Stimulated activated naive CD8-positive, alpha-beta T cell treated with anti-CD3 and anti-CD28 coated beads, Interleukin-15, amount 100 ng/mL, for 72 hours (primary cell): ENCODE results near the gene RPS15.
A peak's percentile ranks its signal among the peaks of the same experiment; 100 is the strongest.
"Not testable (repeated sequence)": the region's sequence is repeated elsewhere in the genome, so short reads cannot be mapped to it uniquely, and the experiment has no call there.

ENCODE experiments used
- ATAC-seq: fragments of 150-1000 bp; cut with Tn5 transposase; 2 replicates; pipeline ENCODE4 v1.10.0; 2021; ENCODE audit warnings: mild to moderate bottlenecking, moderate library complexity
- DNase-seq, 2 donors: peaks; one replicate each; pipeline ENCODE4 v3.0.0; 2021 to 2022
- H3K27ac Mint-ChIP-seq, 2 donors: one replicate each; pipeline ENCODE4 v1.8.0; 2022; ENCODE audit warnings: mild to moderate bottlenecking in 2 of 2, mixed read lengths in 2 of 2, moderate library complexity in 2 of 2
- H3K27me3 Mint-ChIP-seq: one replicate; pipeline ENCODE4 v1.8.0; 2022; ENCODE audit warnings: mixed read lengths
- H3K4me1 Mint-ChIP-seq: one replicate; pipeline ENCODE4 v1.8.0; 2022; ENCODE audit warnings: mild to moderate bottlenecking, mixed read lengths
- H3K4me3 Mint-ChIP-seq, 2 donors: one replicate each; pipeline ENCODE4 v1.8.0; 2022; ENCODE audit warnings: mild to moderate bottlenecking in 2 of 2, mixed read lengths in 2 of 2, moderate library complexity in 1 of 2
- H3K9me3 Mint-ChIP-seq, 2 donors: one replicate each; pipeline ENCODE4 v1.8.0; 2022; ENCODE audit warnings: mixed read lengths in 2 of 2

Gene RPS15

DNA sequence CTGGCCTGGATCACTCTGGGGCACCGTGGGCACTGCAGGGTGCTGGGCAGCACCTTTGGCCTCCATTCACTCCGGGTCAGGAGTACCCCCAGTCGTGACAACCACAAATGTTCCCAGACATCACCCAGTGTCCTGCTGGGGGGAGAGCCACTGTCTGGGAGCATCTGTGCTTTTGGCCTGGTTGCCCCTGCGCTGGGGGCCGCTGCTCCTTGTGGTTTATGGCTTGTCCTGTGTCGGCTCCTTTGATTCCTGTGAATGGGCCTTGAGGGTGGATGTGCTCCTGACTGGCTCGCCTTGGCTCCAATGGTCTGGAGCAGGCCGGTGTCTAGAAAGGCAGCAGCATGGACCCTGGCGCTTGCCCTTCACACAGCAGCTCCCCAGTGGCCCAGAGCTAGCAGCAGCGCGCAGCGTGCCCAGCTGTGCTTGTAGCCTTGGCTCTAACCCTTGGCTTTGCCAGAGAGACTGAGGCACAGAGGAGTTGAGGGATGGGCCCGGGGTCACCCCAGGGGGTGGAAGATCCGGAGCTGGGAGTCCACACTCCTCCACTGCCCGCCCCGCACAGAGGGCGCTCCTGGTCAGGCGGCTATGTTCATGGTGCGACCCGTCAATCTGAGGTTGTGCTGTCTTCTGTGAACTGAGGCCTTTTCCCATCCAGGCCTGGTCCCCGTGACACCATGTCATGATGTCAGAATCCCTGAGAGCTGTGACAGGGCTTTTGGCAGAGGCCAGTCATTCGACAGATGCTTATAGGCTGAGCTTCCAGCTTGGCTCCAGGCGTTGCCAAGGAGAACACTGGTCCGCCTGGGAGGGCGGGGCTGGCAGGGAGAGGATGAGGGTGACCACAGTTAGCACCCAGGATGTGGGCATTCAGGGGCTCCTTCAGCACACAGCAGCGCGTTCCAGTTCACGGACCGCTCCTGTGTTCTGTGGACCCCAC, 26.7 kb upstream of the RPS15 start:
- Mint-ChIP-seq H3K27me3 (no peaks in the 10 kb centered on the region), H3K9me3 (no peaks in the 10 kb centered on the region), H3K27ac (peak overlapping the region; percentile 84 to 94), H3K4me3 (peak overlapping the region; percentile 95 to 97), H3K4me1 (peaks cover 79% of the 10 kb centered on the region)
- DNase-seq (peak in 1 of 2 donors; percentile 50), ATAC-seq (peak; percentile 23)

DNA sequence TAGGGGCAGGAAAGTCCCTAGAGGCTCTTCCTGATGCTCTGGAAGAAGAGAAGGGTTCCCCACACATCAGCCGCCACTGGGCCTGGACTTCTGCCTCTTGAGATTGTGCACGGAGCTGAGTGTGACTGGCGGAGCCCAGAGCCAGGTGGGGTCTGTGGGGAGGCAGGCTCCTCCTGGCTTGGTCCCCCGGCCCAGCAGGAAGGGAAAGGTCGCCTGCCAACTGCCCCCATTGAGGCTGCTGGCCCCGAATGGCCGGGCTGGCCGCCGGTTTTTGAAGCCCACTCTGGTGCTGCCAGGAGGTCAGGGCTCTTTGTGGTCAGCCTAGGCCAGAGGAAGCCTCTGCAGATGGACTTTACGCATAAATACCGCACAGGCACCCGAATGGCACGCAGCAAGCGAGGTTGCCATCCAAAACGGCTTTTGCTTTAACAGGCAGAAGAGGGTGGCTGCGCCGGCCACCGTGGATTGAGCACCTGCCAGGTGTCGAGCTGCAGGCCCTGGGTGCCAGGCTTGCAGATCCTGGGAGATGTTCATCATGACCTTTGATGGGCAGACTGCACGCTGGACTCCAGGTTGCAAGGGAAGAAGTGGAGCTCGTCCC, 25.8 kb upstream of the RPS15 start:
- no peaks in the 10 kb centered on the region for H3K9me3 Mint-ChIP-seq
- peak overlapping the region in 1 of 2 donors; percentile 42 for H3K27ac Mint-ChIP-seq
- H3K27me3 Mint-ChIP-seq: no peaks in the 10 kb centered on the region
- peak overlapping the region; percentile 69 to 70 for H3K4me3 Mint-ChIP-seq
- no peak for ATAC-seq
- DNase-seq: no peak
- peaks cover 84% of the 10 kb centered on the region for H3K4me1 Mint-ChIP-seq

DNA sequence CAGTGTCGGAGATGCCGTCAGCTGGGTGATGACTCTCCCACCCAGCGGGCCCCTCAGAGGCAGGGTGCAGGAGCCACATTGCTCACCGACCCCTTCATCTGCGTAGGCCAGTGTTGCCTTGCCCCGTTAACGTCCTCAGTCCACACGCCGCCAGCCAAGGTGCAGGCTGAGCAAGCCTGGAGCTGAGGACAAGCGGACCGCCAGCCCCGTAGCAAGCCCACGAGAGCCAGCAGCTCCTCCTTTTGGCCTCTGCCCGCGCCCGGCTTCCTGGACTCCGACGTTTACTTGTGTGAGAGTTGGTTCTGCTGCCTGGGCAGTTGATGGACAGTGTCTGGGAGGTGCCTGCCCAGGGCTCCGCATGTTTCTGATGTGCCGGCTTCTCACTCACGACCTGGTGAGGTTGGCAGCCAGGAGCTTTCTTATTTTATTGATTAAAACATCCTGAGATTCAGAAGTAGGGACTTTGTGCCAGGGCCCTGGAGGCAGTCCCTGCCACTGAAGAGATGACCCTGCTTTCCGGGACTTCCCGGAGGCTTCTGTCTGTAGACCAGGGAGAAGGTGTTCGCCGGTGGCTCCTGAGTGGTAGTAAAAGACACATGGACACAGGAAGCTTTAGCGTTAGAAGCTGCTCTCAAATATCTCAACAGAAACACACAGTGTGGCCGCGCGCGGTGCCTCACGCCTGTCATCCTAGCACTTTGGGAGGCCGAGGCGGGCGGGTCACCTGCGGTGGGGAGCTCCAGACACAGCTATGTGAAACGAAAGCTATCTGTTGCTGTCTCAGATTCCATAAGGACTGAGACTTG, 25.0 kb upstream of the RPS15 start:
- no peak for DNase-seq
- Mint-ChIP-seq H3K9me3 (no peaks in the 10 kb centered on the region), H3K27me3 (no peaks in the 10 kb centered on the region), H3K27ac (peak overlapping the region; percentile 42 to 86), H3K4me1 (peaks cover 88% of the 10 kb centered on the region), H3K4me3 (peak overlapping the region; percentile 22 to 36)
- no peak for ATAC-seq

DNA sequence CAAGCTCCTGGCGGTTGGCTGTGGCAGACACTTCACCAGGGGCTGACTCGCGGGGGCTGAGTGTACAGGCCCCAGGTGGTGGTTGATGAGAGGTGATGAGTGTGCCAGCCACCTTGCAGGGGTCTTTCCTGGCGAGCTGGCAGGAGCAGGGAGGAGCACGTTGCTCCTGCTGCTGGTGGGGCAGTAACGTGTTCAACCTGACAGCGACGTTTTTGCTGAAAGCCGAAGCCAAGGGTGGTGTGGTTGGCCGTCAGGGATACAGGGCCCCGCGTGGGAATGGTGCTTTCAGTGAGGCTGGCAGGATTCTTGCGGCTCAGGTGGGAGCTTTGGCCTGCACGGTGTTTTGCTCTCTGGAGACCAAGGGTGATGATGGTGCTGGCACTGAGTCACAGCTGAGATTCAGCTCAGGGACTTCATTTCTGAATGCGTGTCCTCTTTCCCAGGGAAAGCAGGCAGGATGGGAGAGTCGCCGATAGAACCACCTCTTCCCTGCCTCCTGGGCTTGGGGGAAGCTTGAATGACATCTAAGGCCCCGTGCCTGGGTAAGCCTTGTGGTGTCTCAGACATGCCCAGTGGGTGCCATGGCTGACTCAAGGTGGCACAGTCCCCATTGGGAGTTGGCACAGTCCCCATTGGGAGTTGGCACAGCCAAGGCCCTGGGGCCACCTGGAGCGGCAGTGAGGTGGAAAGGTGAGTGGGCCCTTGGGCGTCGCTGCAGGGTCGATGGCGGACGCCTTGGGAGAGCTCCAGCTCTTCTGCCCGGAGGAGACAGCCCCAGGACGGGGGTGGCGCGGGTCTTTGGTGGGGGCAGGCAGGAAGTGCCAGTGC, 22.0 kb upstream of the RPS15 start:
- Mint-ChIP-seq H3K4me3 (peak overlapping the region in 1 of 2 donors; percentile 65), H3K4me1 (peaks cover 61% of the 10 kb centered on the region), H3K27me3 (no peaks in the 10 kb centered on the region), H3K9me3 (no peaks in the 10 kb centered on the region), H3K27ac (peak overlapping the region in 1 of 2 donors; percentile 71)
- ATAC-seq (no peak), DNase-seq (no peak)

DNA sequence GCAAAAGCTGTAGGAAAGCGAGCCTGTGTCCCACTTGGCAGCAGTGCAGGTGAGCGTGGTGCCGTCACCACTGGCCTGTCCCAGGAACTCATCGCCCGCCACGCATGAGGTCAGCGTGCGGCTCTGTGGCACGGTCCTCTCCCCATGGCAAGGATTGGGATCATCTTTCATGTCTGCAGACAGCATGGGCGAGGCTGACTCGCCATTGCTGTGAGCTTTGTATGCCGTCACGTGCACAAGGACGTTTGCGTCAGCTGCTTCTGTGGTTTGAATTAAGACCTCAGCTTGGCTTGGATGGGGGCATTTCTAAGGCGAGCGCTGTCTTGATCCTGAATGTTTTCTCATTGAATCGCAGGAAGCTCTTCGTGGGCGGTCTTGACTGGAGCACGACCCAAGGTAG, 21.1 kb upstream of the RPS15 start:
- DNase-seq (no peak), ATAC-seq (no peak)
- Mint-ChIP-seq H3K27me3 (no peaks in the 10 kb centered on the region), H3K4me3 (no peak overlapping the region), H3K4me1 (peaks cover 52% of the 10 kb centered on the region), H3K9me3 (no peaks in the 10 kb centered on the region), H3K27ac (peak overlapping the region in 1 of 2 donors; percentile 85)

DNA sequence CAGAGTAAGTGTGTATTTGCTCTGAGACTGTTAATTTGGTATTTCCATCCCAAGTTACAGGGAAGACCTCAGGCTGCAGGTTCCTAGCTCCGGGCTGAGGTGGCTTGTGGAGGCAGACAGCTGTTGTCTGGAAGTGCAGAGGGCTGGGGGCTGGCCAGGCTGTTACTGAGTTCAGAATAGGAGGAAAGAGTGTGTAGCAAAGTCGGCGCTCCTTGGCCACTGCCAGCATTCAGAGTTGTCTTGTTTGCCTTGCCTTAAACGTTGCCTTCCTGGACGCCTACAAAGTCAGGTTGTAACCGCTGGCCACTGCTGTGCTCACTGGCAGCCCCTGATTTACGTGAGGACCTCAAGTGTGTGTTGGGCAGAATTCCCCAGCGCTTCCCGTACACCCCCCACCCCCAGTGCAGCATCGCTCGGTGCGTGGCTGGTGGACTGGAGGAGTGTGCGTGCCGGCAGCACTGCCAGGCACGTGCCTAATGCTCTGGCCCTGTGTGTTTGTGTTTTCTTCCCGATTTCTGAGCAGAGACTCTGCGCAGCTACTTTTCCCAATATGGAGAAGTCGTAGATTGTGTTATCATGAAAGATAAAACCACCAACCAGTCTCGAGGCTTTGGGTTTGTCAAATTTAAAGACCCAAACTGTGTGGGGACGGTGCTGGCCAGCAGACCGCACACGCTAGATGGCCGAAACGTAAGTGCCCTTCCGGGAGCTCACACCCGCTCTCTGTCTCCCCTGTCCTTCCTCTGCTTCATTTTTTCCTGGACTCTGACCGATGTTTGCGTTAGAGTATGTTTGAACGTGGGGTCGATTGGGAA, 20.3 kb upstream of the RPS15 start:
- H3K27ac Mint-ChIP-seq: peak overlapping the region; percentile 16 to 85
- ATAC-seq (no peak), DNase-seq (no peak)
- H3K4me1 Mint-ChIP-seq: peaks cover 45% of the 10 kb centered on the region
- H3K9me3 Mint-ChIP-seq: no peaks in the 10 kb centered on the region
- H3K4me3 Mint-ChIP-seq: no peak overlapping the region
- no peaks in the 10 kb centered on the region for H3K27me3 Mint-ChIP-seq

DNA sequence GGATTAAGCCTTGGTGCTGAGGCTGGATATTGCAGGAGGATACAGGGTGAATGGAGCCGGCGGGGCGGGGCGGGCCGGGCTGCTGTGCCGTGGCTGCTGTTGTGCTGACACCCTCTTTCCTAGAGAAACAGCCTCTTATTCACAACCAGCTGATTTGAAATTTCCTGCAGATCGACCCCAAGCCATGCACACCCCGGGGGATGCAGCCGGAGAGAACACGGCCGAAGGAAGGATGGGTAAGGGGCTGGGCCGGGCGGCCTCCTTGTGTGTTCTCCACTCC, 19.8 kb upstream of the RPS15 start:
- Mint-ChIP-seq H3K27me3 (no peaks in the 10 kb centered on the region), H3K27ac (no peak overlapping the region), H3K9me3 (no peaks in the 10 kb centered on the region), H3K4me1 (peaks cover 42% of the 10 kb centered on the region), H3K4me3 (no peak overlapping the region)
- DNase-seq (no peak), ATAC-seq (no peak)

DNA sequence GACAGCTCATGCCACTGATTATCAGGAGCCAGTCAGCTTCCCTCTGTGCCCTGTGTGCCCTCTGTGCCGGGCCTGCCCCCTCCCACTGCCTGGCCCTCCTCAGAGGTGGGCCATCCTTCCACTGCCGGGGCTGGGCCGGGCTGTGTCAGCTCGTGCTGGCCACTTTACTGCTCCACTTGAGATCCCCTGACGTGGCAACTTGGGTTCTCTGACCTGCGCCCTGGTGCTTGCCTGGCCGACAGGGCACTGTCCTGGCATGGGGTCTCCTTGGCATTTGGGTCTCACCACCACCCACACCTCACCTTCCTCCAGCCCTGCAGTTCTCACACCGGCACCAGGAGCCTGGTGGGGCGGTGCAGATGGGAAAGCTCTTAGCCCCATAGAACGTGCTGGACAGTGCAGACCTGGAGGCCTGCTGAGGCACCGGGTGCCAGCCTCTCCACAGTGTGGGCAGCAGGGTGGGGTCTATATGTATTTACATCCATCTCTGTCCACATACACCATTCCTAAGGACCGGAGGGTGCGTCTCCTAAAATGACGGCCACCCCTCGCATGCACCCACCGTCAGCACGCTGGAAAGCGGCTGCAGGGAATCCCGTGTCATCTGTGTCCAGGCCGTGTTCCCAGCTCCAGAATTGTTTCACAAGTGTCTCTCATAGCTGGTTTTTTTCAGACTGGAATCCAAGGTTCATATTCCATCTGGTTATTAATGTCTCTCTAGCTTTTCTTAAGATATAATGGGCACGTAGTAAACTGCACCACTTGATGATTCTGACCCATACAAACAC, 19.1 kb upstream of the RPS15 start:
- Mint-ChIP-seq H3K4me3 (no peak overlapping the region), H3K27me3 (no peaks in the 10 kb centered on the region), H3K27ac (no peak overlapping the region), H3K9me3 (no peaks in the 10 kb centered on the region), H3K4me1 (peaks cover 38% of the 10 kb centered on the region)
- DNase-seq (no peak), ATAC-seq (no peak)

DNA sequence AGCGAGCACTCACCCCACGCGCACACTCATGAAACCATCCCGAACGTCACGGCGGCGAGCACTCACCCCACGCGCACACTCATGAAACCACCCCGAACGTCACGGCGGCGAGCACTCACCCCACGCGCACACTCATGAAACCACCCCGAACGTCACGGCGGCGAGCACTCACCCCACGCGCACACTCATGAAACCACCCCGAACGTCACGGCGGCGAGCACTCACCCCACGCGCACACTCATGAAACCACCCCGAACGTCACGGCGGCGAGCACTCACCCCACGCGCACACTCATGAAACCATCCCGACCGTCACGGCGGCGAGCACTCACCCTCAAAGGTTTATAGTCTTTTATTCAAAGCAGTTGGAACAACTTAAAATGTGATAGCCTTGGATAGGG, 18.1 kb upstream of the RPS15 start:
- H3K9me3 Mint-ChIP-seq, DNase-seq, H3K4me3 Mint-ChIP-seq, ATAC-seq, H3K27ac Mint-ChIP-seq, H3K27me3 Mint-ChIP-seq: not testable (repeated sequence)
- H3K4me1 Mint-ChIP-seq: peaks cover 32% of the 10 kb centered on the region

DNA sequence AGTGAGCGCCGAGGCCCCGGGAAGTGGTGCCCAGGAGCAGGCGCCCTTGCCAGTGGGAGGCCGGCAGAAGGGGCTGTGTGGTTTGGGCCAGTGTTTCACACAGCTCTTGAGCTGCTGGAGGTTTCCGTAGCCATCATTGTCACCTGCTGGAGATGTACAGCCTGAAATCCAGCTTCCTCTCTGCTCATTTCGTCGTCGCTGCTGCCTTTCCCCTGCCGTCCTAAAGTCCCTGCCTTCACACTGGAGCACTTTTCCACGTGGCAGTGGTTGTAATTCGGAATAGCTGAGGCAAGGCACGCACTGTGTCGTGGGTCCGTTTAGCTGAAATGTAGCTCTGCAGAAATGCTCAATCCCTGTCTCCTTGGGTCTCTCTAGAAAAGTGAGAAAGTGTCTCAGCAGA, 17.6 kb upstream of the RPS15 start:
- Mint-ChIP-seq H3K9me3 (no peaks in the 10 kb centered on the region), H3K4me1 (peaks cover 26% of the 10 kb centered on the region), H3K27me3 (no peaks in the 10 kb centered on the region), H3K27ac (no peak overlapping the region), H3K4me3 (no peak overlapping the region)
- DNase-seq (no peak), ATAC-seq (no peak)

DNA sequence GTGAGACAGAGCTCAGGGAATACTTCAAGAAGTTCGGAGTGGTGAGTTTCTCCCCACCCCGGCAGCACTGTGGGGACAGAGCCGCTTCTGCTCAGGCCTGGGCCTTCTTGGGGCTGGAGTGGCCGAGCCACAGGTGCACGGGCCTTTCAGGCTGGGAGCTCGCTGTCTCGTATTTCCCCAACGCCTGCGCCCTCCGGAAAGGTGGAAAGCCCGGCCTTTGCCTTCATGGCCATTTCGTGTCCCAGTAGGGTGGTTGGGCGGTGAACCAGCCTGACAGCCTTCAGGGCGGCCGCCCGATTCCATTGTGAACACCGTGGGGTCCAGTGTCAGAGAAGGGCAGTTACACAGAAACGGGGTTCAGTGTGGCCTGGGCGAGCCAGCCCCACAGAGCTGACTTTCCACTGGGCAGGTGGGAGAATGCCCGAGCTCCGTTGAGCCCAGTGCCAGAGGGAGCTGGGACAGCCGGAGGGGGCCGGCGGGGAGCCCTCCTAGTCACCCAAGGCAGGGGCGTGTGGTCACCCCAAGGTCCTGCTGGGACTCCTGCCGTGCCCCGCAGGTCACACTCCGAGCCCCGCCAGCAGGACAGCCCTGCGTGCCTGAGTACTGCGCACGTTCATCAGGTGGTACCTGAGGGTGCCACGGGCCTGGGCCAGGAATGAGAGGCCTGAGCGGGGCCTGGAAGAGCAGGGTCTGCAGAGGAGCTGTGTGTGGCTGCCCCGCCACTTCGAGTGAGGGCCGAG, 16.8 kb upstream of the RPS15 start:
- no peak overlapping the region for H3K27ac Mint-ChIP-seq
- DNase-seq: no peak
- no peaks in the 10 kb centered on the region for H3K27me3 Mint-ChIP-seq
- H3K9me3 Mint-ChIP-seq: no peaks in the 10 kb centered on the region
- no peak overlapping the region for H3K4me3 Mint-ChIP-seq
- peaks cover 18% of the 10 kb centered on the region for H3K4me1 Mint-ChIP-seq
- ATAC-seq: peak; percentile 18

DNA sequence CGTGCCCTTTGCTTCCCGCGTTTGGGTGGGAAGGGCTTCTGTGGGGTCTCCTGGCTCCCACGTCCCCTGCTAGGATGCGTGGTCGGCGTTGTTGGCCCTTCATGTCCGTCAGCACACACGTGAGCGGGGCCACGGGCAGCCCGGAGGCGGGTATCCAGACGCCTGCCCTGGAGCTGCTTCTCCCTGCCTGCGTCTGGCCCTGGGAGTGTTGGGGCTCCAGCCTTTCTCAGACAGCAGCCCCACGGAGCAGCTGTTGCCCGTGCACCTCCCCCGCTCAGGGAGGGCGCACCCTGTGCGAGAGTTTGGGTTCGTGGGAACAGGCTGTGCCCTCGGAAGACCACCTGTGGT, 16.3 kb upstream of the RPS15 start:
- H3K9me3 Mint-ChIP-seq: no peaks in the 10 kb centered on the region
- H3K27ac Mint-ChIP-seq: no peak overlapping the region
- peak; percentile 20 for ATAC-seq
- H3K4me1 Mint-ChIP-seq: peaks cover 14% of the 10 kb centered on the region
- H3K27me3 Mint-ChIP-seq: no peaks in the 10 kb centered on the region
- H3K4me3 Mint-ChIP-seq: no peak overlapping the region
- no peak for DNase-seq

DNA sequence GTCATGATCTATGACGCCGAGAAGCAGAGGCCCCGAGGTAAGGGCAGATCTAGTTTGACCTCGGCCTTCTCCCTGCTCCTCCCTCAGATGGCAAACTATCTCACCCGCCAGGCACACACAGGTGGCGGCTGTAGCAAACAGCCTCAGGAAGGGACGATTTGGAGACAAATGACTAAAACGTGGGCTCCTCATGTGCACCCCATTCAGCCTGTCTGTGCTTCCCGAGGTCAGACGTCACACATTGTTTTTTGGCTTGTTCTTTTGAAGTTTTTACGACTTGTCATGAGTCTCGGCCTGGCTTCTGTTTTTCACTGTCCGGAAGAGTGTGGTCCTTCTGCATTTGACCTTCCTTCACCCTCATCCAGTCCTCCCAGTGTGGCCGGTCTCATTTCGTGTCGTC, 15.8 kb upstream of the RPS15 start:
- peak; percentile 10 for ATAC-seq
- Mint-ChIP-seq H3K9me3 (no peaks in the 10 kb centered on the region), H3K27me3 (no peaks in the 10 kb centered on the region), H3K4me3 (no peak overlapping the region), H3K4me1 (peaks cover 10% of the 10 kb centered on the region), H3K27ac (no peak overlapping the region)
- no peak for DNase-seq
